Measurements from ENCODE around the gene IGFBPL1.

DNA sequence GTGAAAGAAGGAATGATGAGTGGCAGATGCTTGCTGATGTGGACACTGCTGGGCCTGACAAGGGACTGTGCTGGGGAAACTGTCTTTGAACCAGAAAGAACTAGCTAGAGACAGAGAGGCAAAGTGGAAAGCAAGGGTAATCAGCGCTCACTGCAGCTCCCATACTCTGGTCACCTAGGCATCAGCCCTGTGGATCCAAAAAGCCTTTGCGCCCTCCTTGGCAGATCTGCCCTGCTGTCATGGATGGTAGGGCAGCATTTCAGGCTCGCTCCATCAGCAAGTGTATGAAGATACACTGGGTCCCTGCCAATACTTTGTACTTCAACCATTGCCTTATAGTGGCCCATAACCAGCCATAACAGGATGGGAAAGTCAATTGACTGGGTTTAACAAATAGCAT lies 38.4 kb downstream of the IGFBPL1 start:
- TF ChIP-seq, protein P1, sequence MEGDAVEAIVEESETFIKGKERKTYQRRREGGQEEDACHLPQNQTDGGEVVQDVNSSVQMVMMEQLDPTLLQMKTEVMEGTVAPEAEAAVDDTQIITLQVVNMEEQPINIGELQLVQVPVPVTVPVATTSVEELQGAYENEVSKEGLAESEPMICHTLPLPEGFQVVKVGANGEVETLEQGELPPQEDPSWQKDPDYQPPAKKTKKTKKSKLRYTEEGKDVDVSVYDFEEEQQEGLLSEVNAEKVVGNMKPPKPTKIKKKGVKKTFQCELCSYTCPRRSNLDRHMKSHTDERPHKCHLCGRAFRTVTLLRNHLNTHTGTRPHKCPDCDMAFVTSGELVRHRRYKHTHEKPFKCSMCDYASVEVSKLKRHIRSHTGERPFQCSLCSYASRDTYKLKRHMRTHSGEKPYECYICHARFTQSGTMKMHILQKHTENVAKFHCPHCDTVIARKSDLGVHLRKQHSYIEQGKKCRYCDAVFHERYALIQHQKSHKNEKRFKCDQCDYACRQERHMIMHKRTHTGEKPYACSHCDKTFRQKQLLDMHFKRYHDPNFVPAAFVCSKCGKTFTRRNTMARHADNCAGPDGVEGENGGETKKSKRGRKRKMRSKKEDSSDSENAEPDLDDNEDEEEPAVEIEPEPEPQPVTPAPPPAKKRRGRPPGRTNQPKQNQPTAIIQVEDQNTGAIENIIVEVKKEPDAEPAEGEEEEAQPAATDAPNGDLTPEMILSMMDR (IDR thresholded peaks at IDR 0.05; ENCODE audit: low read length), result no peak
- TF ChIP-seq EZH2 (optimal IDR thresholded peaks at IDR 0.05; ENCODE audit: low read depth, low read length), result no peak

All from MM.1S (cell line).